Measurements from ENCODE around the gene LYRM4.
A peak's percentile ranks its signal among the peaks of the same experiment; 100 is the strongest.

The LYRM4 gene

DNA sequence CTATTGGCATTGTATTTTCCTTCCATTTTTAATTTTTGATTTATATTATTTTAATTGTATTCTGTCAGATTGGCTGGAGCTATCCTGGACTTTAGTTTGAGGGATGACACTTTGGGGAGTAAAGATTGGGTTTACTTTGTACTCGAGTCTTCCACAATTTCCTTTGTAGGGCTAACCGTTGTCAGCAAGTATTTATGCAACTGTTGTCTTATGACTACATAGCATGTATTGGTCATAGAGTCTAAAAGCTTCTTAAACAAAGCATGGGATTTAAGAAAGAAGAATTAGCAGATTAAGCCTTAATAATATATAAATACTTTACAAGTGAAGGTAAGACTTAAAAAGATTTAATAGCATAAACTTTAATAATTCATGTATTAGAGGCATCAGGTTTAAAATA is 20.2 kb upstream of the LYRM4 start:
- no peak for FAIRE-seq
- DNase-seq (ENCODE audit: low spot score): no peak

DNA sequence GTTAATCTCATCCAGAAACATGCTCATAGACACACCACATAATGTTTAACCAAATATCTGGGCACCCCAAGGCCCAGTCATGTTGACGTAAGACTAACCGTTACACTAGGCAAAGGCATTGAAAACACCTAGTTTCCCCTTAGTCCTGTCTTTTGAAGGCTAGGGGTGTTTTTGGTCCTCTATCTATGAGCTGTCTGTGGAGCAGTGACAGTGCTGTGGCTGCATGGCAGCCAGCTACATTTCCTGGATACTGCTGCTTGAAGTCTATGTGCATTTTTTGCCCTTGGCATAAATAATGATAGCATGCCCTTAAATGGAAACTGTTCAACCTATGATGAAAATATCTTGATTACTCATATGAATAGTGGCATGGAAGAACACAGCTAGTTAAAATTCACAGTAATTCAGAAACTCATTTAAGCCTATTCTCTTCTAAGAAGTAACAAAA is 19.2 kb upstream of the LYRM4 start:
- no peak for DNase-seq (ENCODE audit: low spot score)
- no peak for FAIRE-seq

DNA sequence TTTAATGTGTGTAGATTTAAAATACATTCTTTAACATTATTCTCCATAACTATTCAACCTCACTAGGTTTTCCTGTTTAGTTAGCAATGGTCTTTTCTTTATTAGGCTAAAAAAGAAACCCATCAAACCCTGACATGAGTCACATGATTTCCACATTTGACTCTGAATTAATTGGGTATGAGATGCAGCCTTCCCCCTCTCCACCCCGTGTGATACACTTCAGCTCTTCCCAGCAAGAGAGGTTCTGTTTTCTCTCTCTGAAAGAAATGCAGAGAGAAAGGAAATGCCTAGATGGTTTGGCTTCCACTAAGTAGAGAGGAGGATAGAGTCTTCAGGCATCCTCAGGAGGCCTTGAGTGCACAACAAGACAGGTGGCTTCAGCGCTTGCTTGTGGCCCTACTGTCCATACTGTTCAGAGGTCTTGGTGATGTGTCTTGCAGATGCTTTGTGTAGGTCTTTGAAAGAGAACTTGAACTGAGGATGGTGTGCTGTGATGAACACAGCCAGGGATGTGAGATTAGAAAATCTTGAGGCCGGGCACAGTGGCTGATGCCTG is 17.9 kb upstream of the LYRM4 start:
- FAIRE-seq: no peak
- DNase-seq (ENCODE audit: low spot score): no peak

DNA sequence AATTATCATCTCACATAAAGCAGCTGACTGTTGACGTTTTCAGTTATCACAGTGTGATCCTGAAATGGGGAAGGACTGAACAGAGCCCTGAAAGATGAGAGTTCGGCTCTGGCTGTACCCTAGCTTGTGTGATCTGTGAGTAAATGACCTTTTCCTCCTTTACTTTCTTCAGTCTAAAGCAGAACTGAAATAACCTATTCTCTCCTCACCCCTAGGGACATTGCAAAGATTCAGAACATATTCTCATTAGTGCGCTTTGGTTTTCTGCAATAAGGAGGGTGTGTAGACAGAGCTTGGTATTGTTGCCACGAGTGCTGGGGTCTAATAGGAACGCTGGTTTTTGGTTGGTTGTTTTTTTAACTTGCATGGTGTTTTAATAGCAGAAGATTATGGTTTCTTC is 17.3 kb upstream of the LYRM4 start:
- DNase-seq (ENCODE audit: low spot score) (no peak), FAIRE-seq (no peak)

- no peak for DNase-seq (ENCODE audit: low spot score)
- no peak for FAIRE-seq
These were observed 16.8 kb upstream of the LYRM4 start for GRCh38 chr6:5277589-5277988.

DNA sequence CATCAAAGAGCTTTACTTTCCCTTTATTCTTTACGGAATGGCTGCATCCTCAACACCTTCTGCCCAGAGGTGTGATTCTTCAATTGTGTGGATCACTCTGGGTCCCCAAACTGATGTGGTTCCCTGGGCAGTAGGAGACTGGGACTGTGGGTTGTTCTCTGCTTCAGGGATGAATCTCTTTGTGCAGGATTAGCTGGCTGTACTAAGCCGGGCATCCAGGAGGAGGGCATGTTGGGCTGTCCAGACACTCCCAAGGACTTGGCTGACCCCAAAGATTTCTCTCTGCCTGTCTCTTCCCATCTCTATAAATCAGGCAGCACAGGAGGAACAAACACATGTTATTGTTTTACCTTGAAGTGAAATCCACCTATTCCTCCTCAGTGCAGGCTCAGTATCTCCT is 15.8 kb upstream of the LYRM4 start:
- FAIRE-seq (no peak), DNase-seq (ENCODE audit: low spot score) (no peak)

- DNase-seq (ENCODE audit: low spot score) (no peak), FAIRE-seq (no peak)
These were observed 14.7 kb upstream of the LYRM4 start for GRCh38 chr6:5275497-5275896.

DNA sequence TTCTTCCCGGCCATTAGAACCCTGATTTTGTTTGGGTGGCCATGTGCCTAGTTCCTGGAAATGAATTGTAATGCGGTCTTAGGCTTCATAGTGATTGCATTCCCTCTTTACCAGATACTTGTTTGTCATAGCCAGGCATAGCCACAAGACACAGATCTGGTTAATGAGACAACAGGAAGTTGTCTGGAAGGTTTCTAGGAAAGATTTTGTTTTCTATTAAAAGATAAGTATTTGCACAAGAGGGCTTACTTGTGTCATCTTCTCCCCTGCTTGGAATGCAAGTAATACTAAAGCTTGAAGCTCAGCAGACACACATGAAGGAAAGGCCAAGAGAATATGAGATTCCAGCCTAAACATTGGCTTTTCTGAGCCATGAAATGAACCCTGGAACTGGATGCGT is 13.5 kb upstream of the LYRM4 start:
- FAIRE-seq (no peak), DNase-seq (ENCODE audit: low spot score) (no peak)

DNA sequence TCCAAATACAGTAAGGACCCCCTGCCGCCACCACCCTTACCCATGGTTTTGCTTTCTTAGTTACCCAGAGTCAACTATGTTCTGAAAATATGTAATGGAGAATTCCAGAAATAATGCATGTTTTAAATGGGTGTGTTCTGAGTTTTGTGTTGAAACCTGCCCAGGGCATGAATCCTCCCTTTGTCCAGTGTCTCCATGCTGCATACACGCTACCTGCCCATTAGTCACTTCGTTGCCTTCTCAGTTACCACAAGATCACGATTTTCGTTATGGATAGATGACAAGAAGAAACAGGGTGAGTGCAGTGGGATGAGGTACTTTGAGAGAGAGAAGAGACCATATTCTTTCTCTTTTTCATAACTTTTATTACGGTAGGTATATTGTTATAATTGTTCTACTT is 11.2 kb upstream of the LYRM4 start:
- FAIRE-seq: no peak

DNA sequence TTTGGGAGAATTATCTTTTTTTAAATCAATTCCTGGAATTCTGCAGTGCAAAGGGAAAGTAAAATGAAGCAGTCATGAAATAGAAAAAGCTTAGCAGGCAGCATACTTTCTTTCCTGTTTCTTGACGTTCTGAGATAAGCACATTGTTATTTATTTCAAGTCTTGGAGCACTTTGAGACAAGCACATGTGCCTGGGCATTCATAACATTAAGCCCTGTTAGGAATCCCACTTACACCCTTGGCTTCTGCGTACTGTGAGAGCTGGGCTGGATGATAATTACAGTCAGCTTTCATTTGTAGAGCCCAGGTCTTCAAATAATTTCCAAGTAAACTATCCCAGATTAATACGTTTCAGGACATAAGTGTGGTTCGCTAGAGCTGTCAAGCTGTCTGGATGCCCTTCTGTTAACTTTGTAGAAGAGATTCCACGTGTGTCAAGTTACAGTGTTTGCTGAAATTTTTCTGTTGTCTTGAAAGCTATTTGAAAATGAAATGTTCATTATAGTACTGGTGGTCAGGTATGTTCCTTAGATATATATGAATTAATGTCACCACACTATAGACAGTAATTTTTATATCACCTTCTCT is 9.4 kb upstream of the LYRM4 start:
- no peak for FAIRE-seq
- DNase-seq (ENCODE audit: low spot score): no peak

More for the DNA sequence above, 11.2 kb upstream of the LYRM4 start:
- DNase-seq (ENCODE audit: low spot score): no peak

- FAIRE-seq (no peak), DNase-seq (ENCODE audit: low spot score) (no peak)
These were observed 5.7 kb upstream of the LYRM4 start for GRCh38 chr6:5266423-5266822.

DNA sequence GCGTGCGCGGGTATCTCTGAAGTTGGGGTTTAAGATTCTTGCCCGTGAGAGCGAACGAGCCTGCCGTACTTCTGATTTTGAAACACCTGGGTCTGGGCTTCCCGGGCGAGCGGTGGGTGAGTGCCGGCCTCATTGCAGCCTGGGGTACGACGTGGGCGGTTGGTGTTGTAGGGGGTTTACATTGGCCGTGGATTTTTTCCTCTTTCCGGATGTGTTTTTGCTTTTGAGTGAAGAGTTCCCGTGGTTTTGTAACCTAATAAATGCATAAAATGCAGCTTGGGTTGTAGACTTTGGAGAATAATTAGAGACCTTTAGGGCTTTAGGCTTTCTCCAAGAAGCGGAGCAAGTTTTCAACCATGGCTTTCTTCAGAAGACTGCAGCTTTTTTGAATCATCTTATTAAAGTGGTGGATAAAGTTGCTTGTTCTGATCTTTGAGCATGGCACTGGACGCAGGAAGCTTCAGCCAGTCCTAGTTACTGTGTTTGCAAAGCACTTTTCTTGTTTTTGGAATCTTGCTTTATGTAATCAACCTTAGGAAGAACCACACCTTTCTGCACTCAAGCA is 877 bp upstream of the LYRM4 start:
- no peak for DNase-seq (ENCODE audit: low spot score)
- no peak for FAIRE-seq

DNA sequence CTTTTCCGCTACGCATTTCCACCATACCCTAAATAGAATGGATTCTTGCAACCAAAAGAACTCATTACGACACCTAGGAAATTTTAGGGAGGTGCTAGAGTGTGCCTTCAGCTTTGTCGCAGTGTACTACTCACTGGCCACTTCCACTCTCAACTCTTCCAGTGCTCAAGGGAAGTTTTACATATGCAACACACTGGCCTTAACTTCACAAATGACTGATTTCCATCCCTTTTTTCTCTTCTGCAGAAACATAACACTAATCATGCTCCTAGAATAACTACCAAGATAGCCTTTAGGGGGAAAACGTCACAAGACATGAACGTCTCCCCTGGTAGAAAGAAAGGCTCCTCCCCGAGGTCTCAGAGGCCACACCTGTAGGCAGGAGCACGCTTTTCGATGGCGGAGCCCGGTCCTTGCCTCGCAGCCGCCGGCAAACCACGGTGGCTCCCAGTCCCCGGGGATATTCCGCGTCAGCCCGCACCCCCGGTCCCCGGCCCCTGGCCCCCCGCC is 584 bp downstream of the LYRM4 start:
- peak; percentile 54 for DNase-seq (ENCODE audit: low spot score)
- FAIRE-seq: no peak

- DNase-seq (ENCODE audit: low spot score) (no peak), FAIRE-seq (no peak)
These were observed 1.3 kb downstream of the LYRM4 start for GRCh38 chr6:5259428-5259827.

DNA sequence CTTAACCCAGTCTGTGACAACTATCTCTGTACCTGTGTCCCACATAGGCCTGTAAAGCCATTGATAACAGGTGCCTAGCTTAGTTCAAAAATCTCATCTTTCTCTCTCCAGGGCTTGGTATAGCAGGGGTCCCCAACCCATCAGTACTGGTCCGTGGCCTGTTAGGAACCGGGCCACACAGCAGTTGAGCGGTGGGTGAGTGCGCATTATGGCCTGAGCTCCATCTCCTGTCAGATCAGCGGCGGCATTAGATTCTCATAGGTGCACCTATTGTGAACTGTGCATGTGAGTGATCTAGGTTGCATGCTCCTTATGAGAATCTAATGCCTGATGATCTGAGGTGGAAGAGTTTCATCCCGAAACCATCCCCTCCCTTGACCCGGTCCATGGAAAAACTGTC is 3.4 kb downstream of the LYRM4 start:
- FAIRE-seq: no peak
- no peak for DNase-seq (ENCODE audit: low spot score)

GRCh38 chr6:5256952-5257351 is 3.8 kb downstream of the LYRM4 start:
- FAIRE-seq (no peak), DNase-seq (ENCODE audit: low spot score) (no peak)

- no peak for DNase-seq (ENCODE audit: low spot score)
- no peak for FAIRE-seq
These were observed 9.8 kb downstream of the LYRM4 start for GRCh38 chr6:5250911-5251310.

DNA sequence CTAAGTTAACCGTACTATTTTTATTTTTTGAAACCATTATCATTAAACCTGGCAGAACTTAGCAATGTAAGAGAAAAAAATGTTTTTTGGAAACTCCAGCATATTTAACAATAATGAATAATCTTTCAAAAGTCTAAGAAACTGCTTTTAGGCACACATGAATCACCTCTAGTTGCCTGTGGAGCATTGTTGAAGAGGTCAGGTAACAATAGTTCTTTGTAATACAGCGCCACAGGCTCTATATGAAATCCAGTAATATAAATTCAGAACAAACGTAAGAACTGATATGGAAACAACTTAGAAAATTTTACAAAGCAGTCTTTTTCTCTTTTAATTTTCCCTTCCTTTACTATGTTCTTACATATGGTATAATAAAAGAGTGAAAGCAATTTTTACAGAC is 10.3 kb downstream of the LYRM4 start:
- FAIRE-seq (no peak), DNase-seq (ENCODE audit: low spot score) (no peak)

GRCh38 chr6:5249451-5250122 is 11.2 kb downstream of the LYRM4 start:
- DNase-seq (ENCODE audit: low spot score) (no peak), FAIRE-seq (peak; percentile 10)

DNA sequence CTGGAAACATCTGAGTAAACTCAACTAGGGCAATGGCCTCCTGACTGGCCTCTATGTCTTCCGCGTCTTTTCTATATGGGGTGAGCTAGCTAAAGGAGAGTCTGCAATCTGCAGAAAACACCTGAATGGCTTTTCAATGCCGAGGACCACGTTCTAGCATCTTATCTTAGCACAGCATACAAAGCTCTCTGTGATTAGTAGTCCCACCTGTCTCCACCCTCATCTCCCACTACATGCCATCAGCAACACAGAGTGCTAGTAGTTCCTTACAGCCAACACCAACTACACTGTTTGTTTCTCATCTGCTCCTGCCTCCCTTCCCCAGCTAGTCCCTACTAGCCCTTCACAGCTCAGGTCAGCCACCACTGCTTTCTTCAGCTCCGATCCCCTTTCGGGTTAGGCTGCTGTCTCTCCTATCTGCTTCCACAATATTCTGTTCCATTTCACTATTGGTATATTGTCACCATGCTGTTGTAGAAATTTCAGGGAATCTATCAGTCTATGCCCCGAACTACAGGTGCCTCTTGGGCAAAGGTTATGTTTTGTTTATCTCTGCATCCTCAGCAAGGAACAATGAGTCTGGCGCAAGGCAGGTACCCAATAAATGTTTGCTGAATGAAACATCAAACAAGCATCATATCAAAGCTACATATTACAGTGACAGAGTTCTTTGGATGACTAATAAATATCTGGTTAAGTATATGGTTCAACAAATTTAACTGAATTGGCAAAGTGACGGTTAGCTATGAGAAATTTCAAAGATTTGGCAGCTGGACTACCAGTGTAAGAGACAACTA is 12.2 kb downstream of the LYRM4 start:
- no peak for DNase-seq (ENCODE audit: low spot score)
- FAIRE-seq: no peak

DNA sequence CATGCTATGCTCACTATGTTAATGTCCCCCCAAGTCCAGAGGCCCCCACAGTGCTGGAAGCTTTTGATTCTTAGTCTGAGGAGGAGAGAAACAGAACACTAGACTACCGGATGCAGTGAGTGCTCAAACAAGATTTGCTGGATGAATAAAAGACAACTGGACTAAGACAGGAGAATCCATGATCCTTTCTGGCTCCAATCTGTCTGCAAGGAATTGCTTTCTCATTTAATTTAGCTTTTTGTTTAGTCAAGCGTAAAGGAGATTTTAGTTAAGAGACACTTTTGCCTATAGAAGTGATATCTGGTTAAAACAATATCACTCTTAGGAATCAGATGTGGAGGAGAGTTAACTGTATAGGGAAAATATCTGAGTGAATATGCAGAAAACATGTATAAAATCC is 13.5 kb downstream of the LYRM4 start:
- no peak for FAIRE-seq
- DNase-seq (ENCODE audit: low spot score): no peak

All from RCC 7860 (cell line).